Liver (tissue), 9 donors: ENCODE measurements around the gene CLCN5. TPM values are rescaled to one million over a fixed set of nuclear protein-coding genes. Genes with fewer than 3 reads are reported as not detected.

Experiments used
- DNase-seq: peaks from one replicate; pipeline ENCODE4 v3.0.0-alpha.2; 2017; ENCODE audit warnings: low spot score
- H3K27ac ChIP-seq, 2 donors: one replicate each; pipeline ENCODE4 v1.7.0; 2013; ENCODE audit warnings: inconsistent platforms in 2 of 2, low read length in 2 of 2, control low read depth in 1 of 2, low read depth in 1 of 2, mild to moderate bottlenecking in 1 of 2
- H3K27me3 ChIP-seq, 4 donors: one replicate each; pipeline versions ENCODE4 v1.6.1 to v1.7.0; 2013; ENCODE audit warnings: low read length in 3 of 4, inconsistent platforms in 1 of 4, mild to moderate bottlenecking in 1 of 4, moderate library complexity in 1 of 4; ENCODE audit not compliant: control insufficient read depth in 4 of 4, insufficient read depth in 4 of 4
- H3K36me3 ChIP-seq, 4 donors: one replicate each; pipeline versions ENCODE4 v1.6.1 to v1.7.0; 2013; ENCODE audit warnings: low read length in 3 of 4, mild to moderate bottlenecking in 3 of 4, low read depth in 1 of 4, moderate library complexity in 1 of 4; ENCODE audit not compliant: control insufficient read depth in 4 of 4, insufficient read depth in 3 of 4
- H3K4me1 ChIP-seq, 4 donors: one replicate each; pipeline versions ENCODE4 v1.6.1 to v1.7.0; 2013; ENCODE audit warnings: low read length in 3 of 4, mild to moderate bottlenecking in 3 of 4, moderate library complexity in 1 of 4; ENCODE audit not compliant: control insufficient read depth in 4 of 4, insufficient read depth in 4 of 4
- H3K4me3 ChIP-seq, 3 donors: one replicate each; pipeline versions ENCODE4 v1.6.1 to v1.7.0; 2013; ENCODE audit warnings: low read length in 3 of 3, control low read depth in 1 of 3, low read depth in 1 of 3, mild to moderate bottlenecking in 1 of 3
- H3K9ac ChIP-seq, 2 donors: one replicate each; pipeline ENCODE4 v1.7.0; 2013; ENCODE audit warnings: low read length in 2 of 2, mild to moderate bottlenecking in 2 of 2, moderate library complexity in 2 of 2, control low read depth in 1 of 2, low read depth in 1 of 2
- H3K9me3 ChIP-seq, 4 donors: one replicate each; pipeline versions ENCODE4 v1.6.1 to v1.7.0; 2013; ENCODE audit warnings: low read length in 3 of 4; ENCODE audit not compliant: control insufficient read depth in 4 of 4
- EGR1 ChIP-seq, 2 donors: IDR thresholded peaks; 2 replicates each; pipeline ENCODE4 v1.6.1; 2016 to 2018; ENCODE audit warnings: antibody characterized with exemption in 2 of 2, low read depth in 2 of 2
- FOXA1 ChIP-seq: IDR thresholded peaks from 2 replicates; pipeline ENCODE4 v1.6.1; 2016; ENCODE audit warnings: antibody characterized with exemption
- FOXA2 ChIP-seq: IDR thresholded peaks from 2 replicates; pipeline ENCODE4 v1.6.1; 2016; ENCODE audit warnings: antibody characterized with exemption
- HNF4A ChIP-seq, 2 donors: conservative IDR thresholded peaks; 2 replicates each; pipeline ENCODE4 v1.6.1; 2016; ENCODE audit warnings: antibody characterized with exemption in 2 of 2, mild to moderate bottlenecking in 2 of 2
- JUND ChIP-seq, 2 donors: IDR thresholded peaks; 2 replicates each; pipeline ENCODE4 v1.6.1; 2016; ENCODE audit warnings: antibody characterized with exemption in 2 of 2
- NR2F2 ChIP-seq: IDR thresholded peaks from 2 replicates; pipeline ENCODE4 v1.6.1; 2016; ENCODE audit warnings: antibody characterized with exemption
- RAD21 ChIP-seq, 2 donors: IDR thresholded peaks; 2 replicates each; pipeline ENCODE4 v1.6.1; 2016; ENCODE audit warnings: antibody characterized with exemption in 2 of 2, mild to moderate bottlenecking in 2 of 2
- RXRA ChIP-seq, 2 donors: IDR thresholded peaks; 2 replicates each; pipeline ENCODE4 v1.6.1; 2017 to 2018; ENCODE audit warnings: antibody characterized with exemption in 2 of 2, mild to moderate bottlenecking in 1 of 2
- SP1 ChIP-seq: IDR thresholded peaks from 2 replicates; pipeline ENCODE4 v1.6.1; 2018; ENCODE audit warnings: antibody characterized with exemption, mild to moderate bottlenecking
- TAF1 ChIP-seq: conservative IDR thresholded peaks from 2 replicates; pipeline ENCODE4 v1.6.1; 2016; ENCODE audit warnings: antibody characterized with exemption, mild to moderate bottlenecking
- YY1 ChIP-seq: IDR thresholded peaks from 2 replicates; pipeline ENCODE4 v1.6.1; 2016; ENCODE audit warnings: antibody characterized with exemption, mild to moderate bottlenecking
- WGBS: extraction: QIAGEN DNeasy Blood & Tissue Kit; methylation state at CpG from one replicate; pipeline ENCODE4 v1.1.7; 2013; 5-methylcytosine and 5-hydroxymethylcytosine counted together
- polyA plus RNA-seq, 2 donors: library from polyadenylated mRNA; stranded (reverse) in 1 of 2; unstranded in 1 of 2; fragments of 200-250 nt in 1 of 2; fragments of >200 nt in 1 of 2; fragmentation: Nextera tagmentation in 1 of 2; extraction: Ambion mirVana in 1 of 2; gene quantifications; one replicate each; pipeline versions ENCODE4 v1.2.1 to v1.2.3, GENCODE V29; 2013 to 2015
- total RNA-seq, 2 donors: library from RNA; depleted of rRNA; stranded (reverse); fragments of >200 nt; gene quantifications; one replicate each; pipeline ENCODE4 v1.2.3, GENCODE V29; 2014
- TF ChIP-seq, protein P1 (sequence below): fragments of 150-350 bp; IDR thresholded peaks from 2 replicates; pipeline ENCODE4 v1.5.1; 2017; ENCODE audit warnings: improper control_type of control experiment, low read depth, low read length; ENCODE audit not compliant: missing input control
- TF ChIP-seq, protein P2 (sequence below): IDR thresholded peaks from 2 replicates; pipeline ENCODE4 v1.6.1; 2016; ENCODE audit warnings: antibody characterized with exemption, mild to moderate bottlenecking
- TF ChIP-seq, protein P3 (sequence below): IDR thresholded peaks from 2 replicates; pipeline ENCODE4 v1.6.1; 2016; ENCODE audit warnings: antibody characterized with exemption
- donor health status: healthy.
- donor health status: healthy.
- donor health status: healthy.
- donor health status: healthy.
- donor health status: healthy.

CLCN5 gene
- total and polyA plus RNA-seq, 4 donors, result 5.6 to 56.1 (median 14.6) TPM

DNA sequence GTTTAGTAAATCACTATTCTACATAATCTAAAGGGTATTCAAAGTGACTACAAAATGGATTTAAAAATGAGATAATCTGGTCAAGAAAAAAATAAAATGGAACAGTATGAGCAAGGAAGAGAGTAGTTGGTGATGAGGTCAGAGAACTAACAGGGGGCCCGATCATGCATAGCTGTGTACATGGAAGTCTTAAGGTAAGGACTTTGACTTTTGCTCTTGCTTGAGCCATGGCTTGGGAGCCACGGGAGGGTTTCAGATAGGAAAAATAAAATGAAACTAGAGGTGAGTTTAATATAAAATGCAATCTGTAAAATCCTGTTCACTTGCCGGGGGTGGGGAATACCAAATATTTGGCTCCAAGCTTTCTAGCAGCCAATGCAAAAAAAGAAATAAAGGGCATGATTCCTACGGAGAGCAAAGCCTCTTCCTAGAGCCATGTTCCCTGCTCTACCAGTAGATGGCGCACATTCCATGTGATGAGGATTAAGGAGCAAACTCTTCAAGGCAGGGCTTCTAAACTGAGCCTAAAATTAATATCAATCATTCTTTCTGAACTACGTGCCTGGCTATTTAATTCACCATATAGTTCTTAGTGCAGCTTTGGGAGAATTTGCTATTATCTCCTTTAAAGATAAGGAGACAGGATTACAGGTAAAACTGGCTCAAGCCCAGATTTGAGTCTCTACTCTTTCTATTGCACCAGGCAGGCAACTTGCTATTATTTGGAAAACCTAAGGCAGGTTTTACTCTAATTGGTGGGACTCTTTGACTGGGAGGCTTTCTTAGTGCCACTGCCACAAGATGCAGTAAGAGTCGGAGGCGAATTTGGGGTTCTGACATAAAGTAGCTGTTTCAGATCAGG, 6.8 kb upstream of the CLCN5 start:
- Histone ChIP-seq H3K36me3 (no peaks in the 10 kb centered on the region), H3K9ac (no peak overlapping the region), H3K27ac (no peak overlapping the region), H3K4me3 (no peak overlapping the region), H3K4me1 (peaks cover 0 to 11% (median 3%) of the 10 kb centered on the region in 4 donors), H3K9me3 (no peaks in the 10 kb centered on the region), H3K27me3 (peaks cover 0 to 2% (median 0%) of the 10 kb centered on the region in 4 donors)
- TF ChIP-seq RXRA (IDR thresholded peaks at IDR 0.05) (no peak), HNF4A (conservative IDR thresholded peaks at IDR 0.05) (no peak), EGR1 (IDR thresholded peaks at IDR 0.05; ENCODE audit: low read depth in 2 of 2) (no peak), FOXA1 (no peak), YY1 (no peak), NR2F2 (no peak), FOXA2 (no peak), JUND (IDR thresholded peaks at IDR 0.05) (no peak), SP1 (no peak), RAD21 (IDR thresholded peaks at IDR 0.05) (peak; percentile 81 to 89), TAF1 (no peak)
- TF ChIP-seq, protein P1, sequence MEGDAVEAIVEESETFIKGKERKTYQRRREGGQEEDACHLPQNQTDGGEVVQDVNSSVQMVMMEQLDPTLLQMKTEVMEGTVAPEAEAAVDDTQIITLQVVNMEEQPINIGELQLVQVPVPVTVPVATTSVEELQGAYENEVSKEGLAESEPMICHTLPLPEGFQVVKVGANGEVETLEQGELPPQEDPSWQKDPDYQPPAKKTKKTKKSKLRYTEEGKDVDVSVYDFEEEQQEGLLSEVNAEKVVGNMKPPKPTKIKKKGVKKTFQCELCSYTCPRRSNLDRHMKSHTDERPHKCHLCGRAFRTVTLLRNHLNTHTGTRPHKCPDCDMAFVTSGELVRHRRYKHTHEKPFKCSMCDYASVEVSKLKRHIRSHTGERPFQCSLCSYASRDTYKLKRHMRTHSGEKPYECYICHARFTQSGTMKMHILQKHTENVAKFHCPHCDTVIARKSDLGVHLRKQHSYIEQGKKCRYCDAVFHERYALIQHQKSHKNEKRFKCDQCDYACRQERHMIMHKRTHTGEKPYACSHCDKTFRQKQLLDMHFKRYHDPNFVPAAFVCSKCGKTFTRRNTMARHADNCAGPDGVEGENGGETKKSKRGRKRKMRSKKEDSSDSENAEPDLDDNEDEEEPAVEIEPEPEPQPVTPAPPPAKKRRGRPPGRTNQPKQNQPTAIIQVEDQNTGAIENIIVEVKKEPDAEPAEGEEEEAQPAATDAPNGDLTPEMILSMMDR, result peak; percentile 83
- TF ChIP-seq, protein P2, sequence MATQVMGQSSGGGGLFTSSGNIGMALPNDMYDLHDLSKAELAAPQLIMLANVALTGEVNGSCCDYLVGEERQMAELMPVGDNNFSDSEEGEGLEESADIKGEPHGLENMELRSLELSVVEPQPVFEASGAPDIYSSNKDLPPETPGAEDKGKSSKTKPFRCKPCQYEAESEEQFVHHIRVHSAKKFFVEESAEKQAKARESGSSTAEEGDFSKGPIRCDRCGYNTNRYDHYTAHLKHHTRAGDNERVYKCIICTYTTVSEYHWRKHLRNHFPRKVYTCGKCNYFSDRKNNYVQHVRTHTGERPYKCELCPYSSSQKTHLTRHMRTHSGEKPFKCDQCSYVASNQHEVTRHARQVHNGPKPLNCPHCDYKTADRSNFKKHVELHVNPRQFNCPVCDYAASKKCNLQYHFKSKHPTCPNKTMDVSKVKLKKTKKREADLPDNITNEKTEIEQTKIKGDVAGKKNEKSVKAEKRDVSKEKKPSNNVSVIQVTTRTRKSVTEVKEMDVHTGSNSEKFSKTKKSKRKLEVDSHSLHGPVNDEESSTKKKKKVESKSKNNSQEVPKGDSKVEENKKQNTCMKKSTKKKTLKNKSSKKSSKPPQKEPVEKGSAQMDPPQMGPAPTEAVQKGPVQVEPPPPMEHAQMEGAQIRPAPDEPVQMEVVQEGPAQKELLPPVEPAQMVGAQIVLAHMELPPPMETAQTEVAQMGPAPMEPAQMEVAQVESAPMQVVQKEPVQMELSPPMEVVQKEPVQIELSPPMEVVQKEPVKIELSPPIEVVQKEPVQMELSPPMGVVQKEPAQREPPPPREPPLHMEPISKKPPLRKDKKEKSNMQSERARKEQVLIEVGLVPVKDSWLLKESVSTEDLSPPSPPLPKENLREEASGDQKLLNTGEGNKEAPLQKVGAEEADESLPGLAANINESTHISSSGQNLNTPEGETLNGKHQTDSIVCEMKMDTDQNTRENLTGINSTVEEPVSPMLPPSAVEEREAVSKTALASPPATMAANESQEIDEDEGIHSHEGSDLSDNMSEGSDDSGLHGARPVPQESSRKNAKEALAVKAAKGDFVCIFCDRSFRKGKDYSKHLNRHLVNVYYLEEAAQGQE, result no peak
- TF ChIP-seq, protein P3, sequence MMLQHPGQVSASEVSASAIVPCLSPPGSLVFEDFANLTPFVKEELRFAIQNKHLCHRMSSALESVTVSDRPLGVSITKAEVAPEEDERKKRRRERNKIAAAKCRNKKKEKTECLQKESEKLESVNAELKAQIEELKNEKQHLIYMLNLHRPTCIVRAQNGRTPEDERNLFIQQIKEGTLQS, result no peak
- no peak for DNase-seq
- WGBS, result 22% methylated on average over 8 of the region's 8 CpGs

DNA sequence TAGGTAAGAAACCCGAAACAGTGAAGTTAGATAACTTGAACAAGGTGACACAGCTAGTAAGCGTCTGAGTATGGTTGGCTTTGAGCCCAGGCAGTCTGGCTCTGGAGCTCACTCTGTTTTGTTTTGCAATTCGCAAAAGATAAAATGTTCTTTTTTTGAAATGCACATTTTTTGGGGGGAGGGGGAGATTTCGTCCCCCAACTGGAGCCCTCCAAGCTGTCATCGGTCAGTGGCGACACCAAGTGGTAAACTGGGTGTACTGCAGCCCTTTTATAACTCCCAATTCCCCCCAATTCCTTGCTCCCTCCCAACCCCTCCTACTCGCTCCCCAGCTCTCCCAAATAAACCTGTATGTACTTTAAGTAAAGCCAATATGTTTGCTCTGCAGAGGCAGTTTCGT, 2.8 kb upstream of the CLCN5 start:
- DNase-seq, result peak; percentile 37
- WGBS, result 4% methylated on average over 8 of the region's 8 CpGs

More for the DNA sequence above, 2.8 kb upstream of the CLCN5 start:
- peak; percentile 63 to 77 for TF ChIP-seq RAD21 (IDR thresholded peaks at IDR 0.05)
- TF ChIP-seq, protein P1, result peak; percentile 65
- TF ChIP-seq RXRA (IDR thresholded peaks at IDR 0.05), result no peak
- Histone ChIP-seq H3K36me3 (no peaks in the 10 kb centered on the region), H3K27ac (no peak overlapping the region), H3K9ac (no peak overlapping the region), H3K4me1 (peaks cover 0 to 17% (median 5%) of the 10 kb centered on the region in 4 donors), H3K9me3 (no peaks in the 10 kb centered on the region), H3K4me3 (no peak overlapping the region), H3K27me3 (peaks cover 0 to 2% (median 0%) of the 10 kb centered on the region in 4 donors)
